ENCODE results near the gene PPEF1. TPM values are rescaled to one million over a fixed set of nuclear protein-coding genes. Genes with fewer than 3 reads are reported as not detected.

Gene PPEF1
- total and polyA plus RNA-seq, 9 of the 15 experiments (the other 6 are each of a cell fraction or from before 2014, with no cell fraction given): not detected

- Histone ChIP-seq H3K27me3 (ENCODE audit: control insufficient read depth in 2 of 2, insufficient read depth in 2 of 2, low read length in 2 of 2) (no peaks in the 10 kb centered on the region), H3K9me3 (replicated peaks; ENCODE audit: control insufficient read depth, insufficient read depth, low read depth, low read length) (no peaks in the 10 kb centered on the region), H4K20me1 (replicated peaks; ENCODE audit: control insufficient read depth, insufficient read depth, low read length) (no peaks in the 10 kb centered on the region), H3K9me1 (ENCODE audit: control insufficient read depth, insufficient read depth, low read length) (no peaks in the 10 kb centered on the region), H3K36me3 (ENCODE audit: control insufficient read depth, insufficient read depth, low read length) (no peaks in the 10 kb centered on the region), H3K27ac (ENCODE audit: extremely low read depth, low read depth, low read length) (no peak overlapping the region), H2AFZ (ENCODE audit: low read depth, low read length) (no peak overlapping the region), H3K9ac (ENCODE audit: insufficient read depth in 1 of 2, low read depth in 2 of 2, low read length in 2 of 2) (no peak overlapping the region), H3K79me2 (ENCODE audit: control insufficient read depth, insufficient read depth, low read length) (no peaks in the 10 kb centered on the region), H3K4me2 (ENCODE audit: insufficient read depth, low read length) (no peak overlapping the region), H3K4me1 (replicated peaks in 1 of 2; ENCODE audit: control insufficient read depth in 2 of 2, insufficient read depth in 2 of 2, low read length in 2 of 2) (no peaks in the 10 kb centered on the region), H3K4me3 (no peak overlapping the region)
- ChIA-PET CTCF (ENCODE audit: low intra/inter-chr PET ratio) (no interaction called here), POLR2A (no interaction called here)
- no peak for TF ChIP-seq SP2 (IDR thresholded peaks at IDR 0.05; ENCODE audit: extremely low read depth, low read depth, low read length, poor library complexity, severe bottlenecking)
- TF ChIP-seq ZNF785 (CRISPR knock-in tag; IDR thresholded peaks at IDR 0.05): no peak
- no peak for TF ChIP-seq ZNF551 (CRISPR knock-in tag; IDR thresholded peaks at IDR 0.05)
- no peak for TF ChIP-seq ZNF12 (CRISPR knock-in tag; IDR thresholded peaks at IDR 0.05)
- TF ChIP-seq ZNF695 (CRISPR knock-in tag; IDR thresholded peaks at IDR 0.05): no peak
- TF ChIP-seq HIVEP1 (CRISPR knock-in tag; IDR thresholded peaks at IDR 0.05): no peak
- TF ChIP-seq ZNF780A (CRISPR knock-in tag; IDR thresholded peaks at IDR 0.05): no peak
- no peak for TF ChIP-seq MITF (IDR thresholded peaks at IDR 0.05)
- TF ChIP-seq XRCC4 (IDR thresholded peaks at IDR 0.05; ENCODE audit: extremely low read depth, insufficient read depth, insufficient read length): no peak
- no TSS peak for BruUV-seq (replicated peaks)
- intact Hi-C loops (cut with micrococcal nuclease) (no loop called here), in situ Hi-C loops (cut with MboI) (no loop called here)
- 0% methylated on average over 4 of the region's 4 CpGs for WGBS (ENCODE audit: insufficient coverage, low coverage, missing lambda C conversion rate)
- FAIRE-seq (no peak), ATAC-seq (no peak), DNase-seq (ENCODE audit: extremely low read depth in 1 of 4, low spot score in 3 of 4) (no peak)
Measured at GRCh38 chrX:18692541-18692940, 14.9 kb upstream of the PPEF1 start.
